Adrenal gland (tissue), 12 donors: Measurements from ENCODE around the gene ENAH. TPM values are rescaled to one million over a fixed set of nuclear protein-coding genes. Genes with fewer than 3 reads are reported as not detected.

ENCODE experiments used
- DNase-seq, 7 donors: peaks; one replicate each; pipeline ENCODE4 v3.0.0-alpha.2; 2019 to 2020
- H3K27ac ChIP-seq, 5 donors: fragments of 200-600 bp; sonication (generic) in 4 of 5; 1 replicate in 3 of 5; 2 replicates in 2 of 5; pipeline versions ENCODE4 v1.5.1 to v1.8.0; 2016 to 2020; ENCODE audit warnings: mild to moderate bottlenecking in 1 of 5
- H3K27me3 ChIP-seq: fragments of 200-600 bp; 2 replicates; pipeline ENCODE4 v1.8.0; 2021
- H3K36me3 ChIP-seq, 2 donors: fragments of 200-600 bp; replicated peaks in 1 of 2; 1 replicate in 1 of 2; 2 replicates in 1 of 2; pipeline versions ENCODE4 v1.5.1 to v1.8.0; 2018 to 2022
- H3K4me1 ChIP-seq, 2 donors: fragments of 200-600 bp; replicated peaks in 1 of 2; 1 replicate in 1 of 2; 2 replicates in 1 of 2; pipeline versions ENCODE4 v1.5.1 to v1.8.0; 2018 to 2021
- H3K4me3 ChIP-seq, 4 donors: fragments of 200-600 bp; sonication (generic) in 3 of 4; one replicate each; pipeline ENCODE4 v1.5.1; 2016 to 2018
- H3K9me3 ChIP-seq, 3 donors: fragments of 200-600 bp; sonication (generic) in 1 of 3; replicated peaks in 1 of 3; 1 replicate in 2 of 3; 2 replicates in 1 of 3; pipeline versions ENCODE4 v1.5.1 to v1.8.0; 2016 to 2021
- POLR2A ChIP-seq, 2 donors: fragments of 450-650 bp; IDR thresholded peaks; one replicate each; pipeline ENCODE4 v1.6.1; 2017; ENCODE audit warnings: antibody characterized with exemption in 2 of 2, mild to moderate bottlenecking in 2 of 2, moderate library complexity in 1 of 2
- WGBS, 4 donors: extraction: QIAGEN DNeasy Blood & Tissue Kit in 2 of 4; methylation state at CpG; one replicate each; pipeline versions ENCODE4 v1.1.5 to v1.1.7; 2013 to 2017; 5-methylcytosine and 5-hydroxymethylcytosine counted together
- intact Hi-C, 2 donors: fragments of 100-400 bp; cut with DNase I; formaldehyde crosslinking; loops; one replicate each; pipeline versions ENCODE4 v1.14.1 to v1.15.0; 2022 to 2023
- polyA plus RNA-seq, 3 donors: library from polyadenylated mRNA; stranded (reverse); fragments of 200-250 nt in 2 of 3; fragments of 350-450 nt in 1 of 3; fragmentation: Illumina TruSeq in 1 of 3; extraction: RNeasy Lipid Tissue Mini Kit (QIAGEN cat#74804) in 1 of 3; gene quantifications; one replicate each; pipeline ENCODE4 v1.2.3, GENCODE V29; 2013 to 2014
- total RNA-seq, 9 donors: library from RNA; depleted of rRNA in 4 of 9; stranded (reverse); fragments of >200 nt in 4 of 9; fragments of 120-200 nt in 1 of 9; fragmentation: NEBNext Ultra II Directional in 1 of 9; extraction: Animal tissue kit (Norgen Biotek cat#: 25700) in 1 of 9; gene quantifications; one replicate each; pipeline versions ENCODE4 v1.1.0 to v1.2.4, GENCODE V29; 2013 to 2023
- TF ChIP-seq, protein P1 (sequence below), 6 experiments: fragments of 450-650 bp in 4 of 6; fragments of 200-600 bp in 2 of 6; sonication (generic) in 1 of 6; IDR thresholded peaks; 1 replicate in 5 of 6; 2 replicates in 1 of 6; pipeline versions ENCODE4 v1.5.1 to v1.8.0; 2016 to 2021; ENCODE audit warnings: antibody characterized with exemption in 6 of 6, mild to moderate bottlenecking in 2 of 6, moderate library complexity in 1 of 6
- donor health status: healthy with polysubstance abuse.
- donor health status: Bipolar disorder and iron deficiency.
- donor health status: DM: yes; HTN: yes; CAD: no.
- donor health status: DM: no; HTN: no; CAD: no.
- donor health status: DM: no; HTN: no; CAD: no.
- donor health status: DM: yes; HTN: yes; CAD: no.

The ENAH gene
- total and polyA plus RNA-seq, 12 donors: 10.0 to 142 (median 71.9) TPM

GRCh38 chr1:225541383-225541782 lies 111.5 kb downstream of the ENAH start:
- Histone ChIP-seq H3K4me1 (no peaks in the 10 kb centered on the region), H3K27ac (no peak overlapping the region), H3K9me3 (no peaks in the 10 kb centered on the region), H3K4me3 (no peak overlapping the region), H3K36me3 (no peaks in the 10 kb centered on the region), H3K27me3 (no peaks in the 10 kb centered on the region)
- WGBS, 4 donors: 96 to 98% (median 97%) methylated on average over 9 of the region's 9 CpGs
- intact Hi-C loops: no loop called here
- DNase-seq: no peak
- no peak for TF ChIP-seq POLR2A (IDR thresholded peaks at IDR 0.05)
- TF ChIP-seq, protein P1, sequence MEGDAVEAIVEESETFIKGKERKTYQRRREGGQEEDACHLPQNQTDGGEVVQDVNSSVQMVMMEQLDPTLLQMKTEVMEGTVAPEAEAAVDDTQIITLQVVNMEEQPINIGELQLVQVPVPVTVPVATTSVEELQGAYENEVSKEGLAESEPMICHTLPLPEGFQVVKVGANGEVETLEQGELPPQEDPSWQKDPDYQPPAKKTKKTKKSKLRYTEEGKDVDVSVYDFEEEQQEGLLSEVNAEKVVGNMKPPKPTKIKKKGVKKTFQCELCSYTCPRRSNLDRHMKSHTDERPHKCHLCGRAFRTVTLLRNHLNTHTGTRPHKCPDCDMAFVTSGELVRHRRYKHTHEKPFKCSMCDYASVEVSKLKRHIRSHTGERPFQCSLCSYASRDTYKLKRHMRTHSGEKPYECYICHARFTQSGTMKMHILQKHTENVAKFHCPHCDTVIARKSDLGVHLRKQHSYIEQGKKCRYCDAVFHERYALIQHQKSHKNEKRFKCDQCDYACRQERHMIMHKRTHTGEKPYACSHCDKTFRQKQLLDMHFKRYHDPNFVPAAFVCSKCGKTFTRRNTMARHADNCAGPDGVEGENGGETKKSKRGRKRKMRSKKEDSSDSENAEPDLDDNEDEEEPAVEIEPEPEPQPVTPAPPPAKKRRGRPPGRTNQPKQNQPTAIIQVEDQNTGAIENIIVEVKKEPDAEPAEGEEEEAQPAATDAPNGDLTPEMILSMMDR (IDR thresholded peaks at IDR 0.05): no peak

GRCh38 chr1:225539575-225539974 lies 113.3 kb downstream of the ENAH start:
- TF ChIP-seq, protein P1 (IDR thresholded peaks at IDR 0.05): no peak
- TF ChIP-seq POLR2A (IDR thresholded peaks at IDR 0.05): no peak
- Histone ChIP-seq H3K27me3 (no peaks in the 10 kb centered on the region), H3K4me1 (no peaks in the 10 kb centered on the region), H3K9me3 (no peaks in the 10 kb centered on the region), H3K4me3 (no peak overlapping the region), H3K27ac (no peak overlapping the region), H3K36me3 (no peaks in the 10 kb centered on the region)
- intact Hi-C loops: no loop called here
- WGBS, 4 donors: 88 to 92% (median 89%) methylated on average over 4 of the region's 4 CpGs
- DNase-seq: no peak

- no peaks in the 10 kb centered on the region for H3K36me3 ChIP-seq
- DNase-seq: no peak
- H3K27ac ChIP-seq: no peak overlapping the region
- no peaks in the 10 kb centered on the region for H3K9me3 ChIP-seq
- intact Hi-C loops: no loop called here
- no peaks in the 10 kb centered on the region for H3K27me3 ChIP-seq
- TF ChIP-seq, protein P1 (IDR thresholded peaks at IDR 0.05): no peak
- TF ChIP-seq POLR2A (IDR thresholded peaks at IDR 0.05): no peak
- 83 to 93% (median 88%) methylated on average over 1 of the region's 1 CpG for WGBS, 4 donors
- H3K4me3 ChIP-seq: no peak overlapping the region
- no peaks in the 10 kb centered on the region for H3K4me1 ChIP-seq
Observed at GRCh38 chr1:225539069-225539468, 113.9 kb downstream of the ENAH start.

GRCh38 chr1:225537554-225538251 lies 115.2 kb downstream of the ENAH start:
- no peak overlapping the region for H3K27ac ChIP-seq
- H3K27me3 ChIP-seq: no peaks in the 10 kb centered on the region
- intact Hi-C loops: no loop called here
- 81 to 91% (median 82%) methylated on average over 10 of the region's 10 CpGs for WGBS, 4 donors
- H3K36me3 ChIP-seq: no peaks in the 10 kb centered on the region
- no peaks in the 10 kb centered on the region for H3K9me3 ChIP-seq
- H3K4me1 ChIP-seq: no peaks in the 10 kb centered on the region
- TF ChIP-seq, protein P1 (IDR thresholded peaks at IDR 0.05): no peak
- no peak for TF ChIP-seq POLR2A (IDR thresholded peaks at IDR 0.05)
- H3K4me3 ChIP-seq: no peak overlapping the region
- no peak for DNase-seq
